H1 (cell line): Measurements from ENCODE around the gene EPB41L5. TPM values are rescaled to one million over a fixed set of nuclear protein-coding genes. Genes with fewer than 3 reads are reported as not detected.

Experiments used
- ASH2L ChIP-seq: fragments of 200-600, 300-600 bp; sonication (generic); IDR thresholded peaks from one replicate; pipeline ENCODE4 v1.7.1; 2017; ENCODE audit warnings: low read length
- BRCA1 ChIP-seq: IDR thresholded peaks from 2 replicates; pipeline ENCODE4 v1.6.1; 2012; ENCODE audit warnings: low read depth, low read length, improper control_type of control experiment
- CREB1 ChIP-seq: IDR thresholded peaks from 2 replicates; pipeline ENCODE4 v1.6.1; 2012; ENCODE audit warnings: inconsistent platforms
- JUN ChIP-seq: IDR thresholded peaks from 2 replicates; pipeline ENCODE4 v1.6.1; 2011; ENCODE audit warnings: low read depth, mild to moderate bottlenecking, improper control_type of control experiment, low read length
- KDM1A ChIP-seq: fragments of 200-600, 300-600 bp; sonication (generic); IDR thresholded peaks from 2 replicates; pipeline ENCODE4 v1.7.1; 2016; ENCODE audit warnings: mild to moderate bottlenecking, low read length, borderline replicate concordance
- MAX ChIP-seq: IDR thresholded peaks from 2 replicates; pipeline ENCODE4 v1.6.1; 2012; ENCODE audit warnings: inconsistent platforms
- RAD21 ChIP-seq, 2 experiments: IDR thresholded peaks in 1 of 2; conservative IDR thresholded peaks in 1 of 2; 2 replicates each; pipeline ENCODE4 v1.6.1; 2011; ENCODE audit warnings: low read depth in 2 of 2, low read length in 2 of 2, improper control_type of control experiment in 1 of 2, inconsistent platforms in 1 of 2, mild to moderate bottlenecking in 1 of 2, moderate library complexity in 1 of 2
- RXRA ChIP-seq: IDR thresholded peaks from 2 replicates; pipeline ENCODE4 v1.6.1; 2011; ENCODE audit warnings: low read depth, mild to moderate bottlenecking, low read length, moderate library complexity; ENCODE audit not compliant: insufficient read depth
- SP4 ChIP-seq: IDR thresholded peaks from 2 replicates; pipeline ENCODE4 v1.6.1; 2012; ENCODE audit warnings: low read length, inconsistent platforms
- TAF1 ChIP-seq: IDR thresholded peaks from 2 replicates; pipeline ENCODE4 v1.6.1; 2011; ENCODE audit warnings: mild to moderate bottlenecking, low read depth, low read length
- polyA plus RNA-seq, 7 experiments: library from polyadenylated mRNA; depleted of rRNA in 3 of 7; stranded (reverse) in 5 of 7; unstranded in 2 of 7; fragments of >200 nt in 5 of 7; fragments of 200-250 nt in 2 of 7; gene quantifications; 1 replicate in 5 of 7; 2 replicates in 1 of 7; 4 replicates in 1 of 7; pipeline versions ENCODE4 v1.2.1 to v1.2.3, GENCODE V29; 2011 to 2013; ENCODE audit warnings: missing spikeins in 2 of 7, mixed read lengths in 2 of 7
- total RNA-seq: library from RNA; stranded (reverse); fragmentation: NEBNext Ultra II Directional; extraction: Animal tissue kit (Norgen Biotek cat#: 25700); gene quantifications from 2 replicates; pipeline ENCODE4 v1.2.1, GENCODE V29; 2021
- TF ChIP-seq, protein P1 (sequence below), 3 experiments: IDR thresholded peaks; 1 replicate in 2 of 3; 2 replicates in 1 of 3; pipeline versions ENCODE4 v1.5.1 to v1.6.1; 2011; ENCODE audit warnings: low read length in 3 of 3, mild to moderate bottlenecking in 3 of 3, inconsistent platforms in 2 of 3, low read depth in 1 of 3, moderate library complexity in 1 of 3; ENCODE audit not compliant: insufficient read depth in 1 of 3; ENCODE audit errors: control extremely low read depth in 1 of 3

EPB41L5 gene
- total and polyA plus RNA-seq, 2 of the 8 experiments (the other 6 are each of a cell fraction or from before 2014, with no cell fraction given), result 13.5 to 32.3 TPM

GRCh38 chr2:120225549-120226065, 212.7 kb downstream of the EPB41L5 start (continued):
- TF ChIP-seq KDM1A, result no peak
- no peak for TF ChIP-seq SP4
- TF ChIP-seq, protein P1, sequence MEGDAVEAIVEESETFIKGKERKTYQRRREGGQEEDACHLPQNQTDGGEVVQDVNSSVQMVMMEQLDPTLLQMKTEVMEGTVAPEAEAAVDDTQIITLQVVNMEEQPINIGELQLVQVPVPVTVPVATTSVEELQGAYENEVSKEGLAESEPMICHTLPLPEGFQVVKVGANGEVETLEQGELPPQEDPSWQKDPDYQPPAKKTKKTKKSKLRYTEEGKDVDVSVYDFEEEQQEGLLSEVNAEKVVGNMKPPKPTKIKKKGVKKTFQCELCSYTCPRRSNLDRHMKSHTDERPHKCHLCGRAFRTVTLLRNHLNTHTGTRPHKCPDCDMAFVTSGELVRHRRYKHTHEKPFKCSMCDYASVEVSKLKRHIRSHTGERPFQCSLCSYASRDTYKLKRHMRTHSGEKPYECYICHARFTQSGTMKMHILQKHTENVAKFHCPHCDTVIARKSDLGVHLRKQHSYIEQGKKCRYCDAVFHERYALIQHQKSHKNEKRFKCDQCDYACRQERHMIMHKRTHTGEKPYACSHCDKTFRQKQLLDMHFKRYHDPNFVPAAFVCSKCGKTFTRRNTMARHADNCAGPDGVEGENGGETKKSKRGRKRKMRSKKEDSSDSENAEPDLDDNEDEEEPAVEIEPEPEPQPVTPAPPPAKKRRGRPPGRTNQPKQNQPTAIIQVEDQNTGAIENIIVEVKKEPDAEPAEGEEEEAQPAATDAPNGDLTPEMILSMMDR (IDR thresholded peaks at IDR 0.05; ENCODE audit: control extremely low read depth in 1 of 3, insufficient read depth in 1 of 3, low read depth in 1 of 3, low read length in 3 of 3), result no peak
- TF ChIP-seq BRCA1, result no peak
- TF ChIP-seq JUN, result no peak
- no peak for TF ChIP-seq MAX
- TF ChIP-seq RAD21 (IDR thresholded peaks at IDR 0.05 in 1 of 2, conservative IDR thresholded peaks at IDR 0.05 in 1 of 2; ENCODE audit: low read depth in 2 of 2, low read length in 2 of 2), result no peak
- no peak for TF ChIP-seq ASH2L
- TF ChIP-seq CREB1, result no peak
- TF ChIP-seq RXRA, result no peak
- TF ChIP-seq TAF1, result no peak
- TF ChIP-seq, all 59 proteins: peak for 0
